ENCODE results near the gene SHANK2. TPM values are rescaled to one million over a fixed set of nuclear protein-coding genes. Genes with fewer than 3 reads are reported as not detected.

Gene SHANK2
- total RNA-seq, 1 donor from 2014 or later: 0.53 TPM

GRCh38 chr11:71253794-71254193 lies 1.4 kb upstream of the SHANK2 start:
- Histone ChIP-seq H3K4me1 (peaks cover 14% of the 10 kb centered on the region in 2 donors), H3K9me3 (no peaks in the 10 kb centered on the region), H3K27ac (no peak overlapping the region), H3K36me3 (no peaks in the 10 kb centered on the region), H3K27me3 (peaks cover 12% of the 10 kb centered on the region), H3K4me3 (no peak overlapping the region)
- intact Hi-C loops (cut with DNase I): loop anchor here (5.0 kb wide), 1 partner anchor 44 kb away; no protein-coding TSS in a partner anchor
- TF ChIP-seq CTCF (IDR thresholded peaks at IDR 0.05): no peak
- DNase-seq (ENCODE audit: low spot score in 2 of 2): no peak

GRCh38 chr11:71252770-71253730 lies 673 bp upstream of the SHANK2 start:
- DNase-seq (ENCODE audit: low spot score in 2 of 2): no peak
- no peak for TF ChIP-seq CTCF (IDR thresholded peaks at IDR 0.05)
- intact Hi-C loops (cut with DNase I): loop anchor here (5.0 kb wide), 1 partner anchor 44 kb away; no protein-coding TSS in a partner anchor
- Histone ChIP-seq H3K27ac (no peak overlapping the region), H3K4me3 (peak overlapping the region; percentile 50 to 63), H3K27me3 (peaks cover 12% of the 10 kb centered on the region), H3K9me3 (no peaks in the 10 kb centered on the region), H3K4me1 (peaks cover 14% of the 10 kb centered on the region in 2 donors), H3K36me3 (no peaks in the 10 kb centered on the region)

- DNase-seq (ENCODE audit: low spot score in 2 of 2): peak in 1 of 2 donors; percentile 48
- Histone ChIP-seq H3K4me1 (peaks cover 14% of the 10 kb centered on the region in 2 donors), H3K27ac (no peak overlapping the region), H3K36me3 (no peaks in the 10 kb centered on the region), H3K4me3 (peak overlapping the region; percentile 50 to 63), H3K27me3 (peaks cover 12% of the 10 kb centered on the region), H3K9me3 (no peaks in the 10 kb centered on the region)
- no peak for TF ChIP-seq CTCF (IDR thresholded peaks at IDR 0.05)
- intact Hi-C loops (cut with DNase I): loop anchor here (5.0 kb wide), 1 partner anchor 45 kb away; no protein-coding TSS in a partner anchor
Measured at GRCh38 chr11:71251761-71252268, 562 bp downstream of the SHANK2 start.

GRCh38 chr11:71251151-71251721 lies 1.1 kb downstream of the SHANK2 start:
- TF ChIP-seq CTCF (IDR thresholded peaks at IDR 0.05): no peak
- peak overlapping the region; percentile 50 to 63 for H3K4me3 ChIP-seq
- peak in 1 of 2 donors; percentile 53 for DNase-seq (ENCODE audit: low spot score in 2 of 2)
- peaks cover 12% of the 10 kb centered on the region for H3K27me3 ChIP-seq
- no peaks in the 10 kb centered on the region for H3K9me3 ChIP-seq
- no peak overlapping the region for H3K27ac ChIP-seq
- peaks cover 14% of the 10 kb centered on the region in 2 donors for H3K4me1 ChIP-seq
- intact Hi-C loops (cut with DNase I): loop anchor here (5.0 kb wide), 1 partner anchor 46 kb away; no protein-coding TSS in a partner anchor
- no peaks in the 10 kb centered on the region for H3K36me3 ChIP-seq

GRCh38 chr11:71250523-71251150 lies 1.7 kb downstream of the SHANK2 start:
- peaks cover 12% of the 10 kb centered on the region for H3K27me3 ChIP-seq
- peak in 1 of 2 donors; percentile 40 for DNase-seq (ENCODE audit: low spot score in 2 of 2)
- no peaks in the 10 kb centered on the region for H3K9me3 ChIP-seq
- intact Hi-C loops (cut with DNase I): loop anchor here (5.0 kb wide), 1 partner anchor 47 kb away; no protein-coding TSS in a partner anchor
- peaks cover 14% of the 10 kb centered on the region in 2 donors for H3K4me1 ChIP-seq
- no peak for TF ChIP-seq CTCF (IDR thresholded peaks at IDR 0.05)
- H3K36me3 ChIP-seq: no peaks in the 10 kb centered on the region
- H3K27ac ChIP-seq: no peak overlapping the region
- H3K4me3 ChIP-seq: peak overlapping the region in 1 of 2 donors; percentile 63
